Lung (tissue), 12 donors: ENCODE data around the gene ZDHHC13. TPM values are rescaled to one million over a fixed set of nuclear protein-coding genes. Genes with fewer than 3 reads are reported as not detected.
"Not testable (repeated sequence)": the region's sequence is repeated elsewhere in the genome, so short reads cannot be mapped to it uniquely, and the experiment has no call there.

Experiments
- ATAC-seq: fragments of 200-7000 bp; cut with Tn5 transposase; one replicate; pipeline ENCODE4 v1.9.1; 2020; ENCODE audit warnings: moderate number of reproducible peaks; ENCODE audit not compliant: insufficient read depth, low FRiP score
- DNase-seq, 3 donors: peaks; one replicate each; pipeline ENCODE4 v3.0.0-alpha.2; 2013 to 2017
- H3K27ac ChIP-seq, 2 donors: one replicate each; pipeline ENCODE4 v1.5.1; 2013; ENCODE audit warnings: mild to moderate bottlenecking in 2 of 2, moderate library complexity in 2 of 2, control low read depth in 1 of 2, inconsistent platforms in 1 of 2, low read depth in 1 of 2, low read length in 1 of 2
- H3K27me3 ChIP-seq, 3 donors: one replicate each; pipeline ENCODE4 v1.5.1; 2013; ENCODE audit warnings: low read length in 2 of 3; ENCODE audit not compliant: control insufficient read depth in 3 of 3, insufficient read depth in 3 of 3
- H3K36me3 ChIP-seq, 4 donors: one replicate each; pipeline ENCODE4 v1.5.1; 2013; ENCODE audit warnings: low read length in 4 of 4, mild to moderate bottlenecking in 1 of 4, moderate library complexity in 1 of 4; ENCODE audit not compliant: control insufficient read depth in 4 of 4, insufficient read depth in 4 of 4
- H3K4me1 ChIP-seq, 5 donors: one replicate each; pipeline ENCODE4 v1.5.1; 2013; ENCODE audit warnings: low read length in 5 of 5, mild to moderate bottlenecking in 2 of 5, moderate library complexity in 1 of 5; ENCODE audit not compliant: control insufficient read depth in 5 of 5, insufficient read depth in 5 of 5
- H3K4me3 ChIP-seq: one replicate; pipeline ENCODE4 v1.5.1; 2013; ENCODE audit warnings: mild to moderate bottlenecking, control low read depth, moderate library complexity
- H3K9ac ChIP-seq, 2 donors: one replicate each; pipeline ENCODE4 v1.5.1; 2013; ENCODE audit warnings: low read length in 2 of 2, control low read depth in 1 of 2; ENCODE audit not compliant: insufficient read depth in 1 of 2
- H3K9me3 ChIP-seq, 4 donors: one replicate each; pipeline ENCODE4 v1.5.1; 2013; ENCODE audit warnings: low read length in 3 of 4, mild to moderate bottlenecking in 1 of 4, moderate library complexity in 1 of 4; ENCODE audit not compliant: control insufficient read depth in 4 of 4, insufficient read depth in 3 of 4
- CTCF ChIP-seq: IDR thresholded peaks from 2 replicates; pipeline ENCODE4 v1.5.1; 2012; ENCODE audit warnings: mild to moderate bottlenecking; ENCODE audit errors: control extremely low read depth, extremely low read depth
- WGBS, 2 donors: extraction: QIAGEN DNeasy Blood & Tissue Kit; methylation state at CpG; one replicate each; pipeline ENCODE4 v1.1.7; 2013; 5-methylcytosine and 5-hydroxymethylcytosine counted together
- polyA plus RNA-seq, 2 donors: library from polyadenylated mRNA; stranded (reverse); fragments of 200-250 nt; gene quantifications; one replicate each; pipeline ENCODE4 v1.2.1, GENCODE V29; 2013
- total RNA-seq, 2 donors: library from RNA; depleted of rRNA in 1 of 2; stranded (reverse); fragments of >200 nt in 1 of 2; gene quantifications; one replicate each; pipeline ENCODE4 v1.2.1, GENCODE V29; 2014 to 2021
- donor health status: control.
- donor health status: control.
- donor health status: Bipolar disorder and iron deficiency.
- donor health status: healthy.
- donor health status: DM: yes; HTN: yes; CAD: no.

ZDHHC13 gene
- total and polyA plus RNA-seq, 4 donors, result 10.6 to 20.0 (median 12.4) TPM

- H3K36me3 ChIP-seq, result peaks cover 0 to 8% (median 1%) of the 10 kb centered on the region in 4 donors
- TF ChIP-seq CTCF, result no peak
- no peaks in the 10 kb centered on the region for H3K27me3 ChIP-seq
- no peak overlapping the region for H3K9ac ChIP-seq
- no peak for ATAC-seq
- H3K9me3 ChIP-seq, result no peaks in the 10 kb centered on the region
- H3K4me1 ChIP-seq, result peaks cover 0 to under 1% (median 0%) of the 10 kb centered on the region in 5 donors
- no peak overlapping the region for H3K4me3 ChIP-seq
- no peak overlapping the region for H3K27ac ChIP-seq
- WGBS, 2 donors, result 94 to 95% methylated on average over 7 of the region's 7 CpGs
- DNase-seq, result no peak
Measured at GRCh38 chr11:19122960-19123615, 6.1 kb downstream of the ZDHHC13 start.

GRCh38 chr11:19126562-19127325 is 9.8 kb downstream of the ZDHHC13 start:
- H3K4me1 ChIP-seq, H3K9ac ChIP-seq, H3K9me3 ChIP-seq, H3K27ac ChIP-seq, DNase-seq, H3K27me3 ChIP-seq, ATAC-seq, H3K36me3 ChIP-seq, H3K4me3 ChIP-seq: not testable (repeated sequence)
- 94 to 97% methylated on average over 4 of the region's 4 CpGs for WGBS, 2 donors

- no peaks in the 10 kb centered on the region for H3K27me3 ChIP-seq
- H3K4me1 ChIP-seq, result no peaks in the 10 kb centered on the region
- no peak for TF ChIP-seq CTCF
- H3K9ac ChIP-seq, result no peak overlapping the region
- peaks cover 0 to 6% (median 2%) of the 10 kb centered on the region in 4 donors for H3K36me3 ChIP-seq
- 100% methylated on average over 1 of the region's 1 CpG for WGBS, 2 donors
- no peak overlapping the region for H3K27ac ChIP-seq
- no peak overlapping the region for H3K4me3 ChIP-seq
- no peak for DNase-seq
- no peak for ATAC-seq
- no peaks in the 10 kb centered on the region for H3K9me3 ChIP-seq
Measured at GRCh38 chr11:19134004-19134403, 17.0 kb downstream of the ZDHHC13 start.

GRCh38 chr11:19136884-19137283 is 19.9 kb downstream of the ZDHHC13 start:
- H3K27ac ChIP-seq, DNase-seq, H3K27me3 ChIP-seq, H3K9me3 ChIP-seq, H3K4me3 ChIP-seq, H3K4me1 ChIP-seq, H3K36me3 ChIP-seq, ATAC-seq, H3K9ac ChIP-seq: not testable (repeated sequence)
- WGBS, 2 donors, result 98 to 99% methylated on average over 4 of the region's 4 CpGs
